ENCODE data around the gene PEX26.
"Not testable (repeated sequence)": the region's sequence is repeated elsewhere in the genome, so short reads cannot be mapped to it uniquely, and the experiment has no call there.

PEX26 gene

DNA sequence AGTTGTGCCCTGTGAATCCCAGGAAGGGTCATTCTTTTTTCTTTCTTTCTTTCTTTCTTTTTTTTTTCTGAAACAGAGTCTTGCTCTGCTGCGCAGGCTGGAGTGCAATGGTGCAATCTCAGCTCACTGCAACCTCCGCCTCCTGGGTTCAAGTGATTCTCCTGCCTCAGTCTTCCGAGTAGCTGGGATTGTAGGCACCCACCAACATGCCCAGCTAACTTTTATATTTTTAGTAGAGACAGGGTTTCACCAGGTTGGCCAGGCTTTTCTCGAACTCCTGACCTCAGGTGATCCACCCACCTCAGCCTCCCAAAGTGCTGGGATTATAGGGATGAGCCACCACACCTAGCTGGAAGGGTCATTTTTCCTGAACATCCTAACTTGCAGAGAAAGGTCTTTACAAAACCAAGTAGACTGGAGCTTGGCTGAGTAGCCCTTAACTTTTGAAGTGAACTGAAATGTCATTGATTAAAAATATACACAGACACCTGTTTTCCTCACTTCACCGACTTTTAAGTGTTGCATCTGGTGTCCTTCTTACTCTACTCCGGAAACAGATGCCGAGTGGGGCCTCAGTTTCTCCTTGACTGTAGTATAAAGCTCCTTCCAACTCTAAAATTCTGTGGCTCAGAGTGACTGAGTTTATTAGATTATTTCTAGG, 6.4 kb upstream of the PEX26 start:
- DNase-seq (ENCODE audit: low read depth), result not testable (repeated sequence)

DNA sequence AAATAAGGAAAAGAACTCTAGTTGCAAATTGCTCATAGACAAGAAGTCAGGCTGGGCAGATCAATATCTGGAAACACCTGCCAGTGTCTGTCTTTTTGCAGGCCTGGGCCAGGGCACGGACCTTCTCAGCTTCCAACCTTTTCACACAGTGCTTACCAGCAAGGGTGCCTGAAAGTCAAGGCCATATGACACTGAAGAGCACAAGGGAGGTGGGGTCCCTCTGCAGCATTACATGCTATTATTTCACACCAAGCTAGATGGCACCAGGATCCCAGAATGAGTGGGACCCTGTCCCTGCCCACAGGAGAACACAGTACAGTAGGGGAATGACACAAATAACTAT, 5.9 kb upstream of the PEX26 start:
- no peak for DNase-seq (ENCODE audit: low read depth)

DNA sequence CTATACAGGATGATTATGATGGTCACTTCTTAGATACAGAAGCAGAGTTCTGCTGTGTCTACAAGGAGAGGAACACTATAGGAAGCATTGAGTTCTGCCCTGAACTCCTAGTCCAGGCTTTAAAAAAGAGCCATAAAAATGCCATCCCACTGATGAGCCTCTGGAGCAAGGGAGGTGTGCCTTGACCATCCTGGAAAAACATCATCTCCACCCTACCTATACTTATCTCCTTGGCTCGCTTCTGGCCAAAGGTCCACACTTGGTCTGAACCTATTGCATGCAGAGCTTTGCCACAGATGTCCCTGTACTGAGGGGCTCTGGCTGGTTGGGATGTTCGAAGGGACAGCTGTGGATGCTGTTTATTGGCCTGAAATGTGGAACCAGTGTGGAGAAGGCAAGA, 4.3 kb upstream of the PEX26 start:
- DNase-seq (ENCODE audit: low read depth), result no peak

DNA sequence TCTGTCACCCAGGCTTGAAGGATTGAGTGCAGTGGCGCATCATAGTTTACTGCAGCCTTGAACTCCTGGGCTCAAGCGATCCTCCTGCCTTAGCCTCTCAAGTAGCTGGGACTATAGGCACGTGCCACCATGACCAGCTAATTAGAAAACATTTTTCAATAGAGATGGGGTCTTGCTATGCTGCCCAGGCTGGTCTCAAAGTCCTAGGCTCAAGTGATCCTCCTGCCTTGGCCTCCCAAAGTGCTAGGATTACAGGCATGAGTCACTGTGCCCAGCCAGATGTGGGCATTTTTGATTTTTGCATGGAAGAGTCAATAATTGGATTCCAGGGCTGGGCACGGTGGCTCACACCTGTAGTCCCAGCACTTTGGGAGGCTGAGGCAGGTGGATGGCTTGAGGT, 3.9 kb upstream of the PEX26 start:
- DNase-seq (ENCODE audit: low read depth), result not testable (repeated sequence)

DNA sequence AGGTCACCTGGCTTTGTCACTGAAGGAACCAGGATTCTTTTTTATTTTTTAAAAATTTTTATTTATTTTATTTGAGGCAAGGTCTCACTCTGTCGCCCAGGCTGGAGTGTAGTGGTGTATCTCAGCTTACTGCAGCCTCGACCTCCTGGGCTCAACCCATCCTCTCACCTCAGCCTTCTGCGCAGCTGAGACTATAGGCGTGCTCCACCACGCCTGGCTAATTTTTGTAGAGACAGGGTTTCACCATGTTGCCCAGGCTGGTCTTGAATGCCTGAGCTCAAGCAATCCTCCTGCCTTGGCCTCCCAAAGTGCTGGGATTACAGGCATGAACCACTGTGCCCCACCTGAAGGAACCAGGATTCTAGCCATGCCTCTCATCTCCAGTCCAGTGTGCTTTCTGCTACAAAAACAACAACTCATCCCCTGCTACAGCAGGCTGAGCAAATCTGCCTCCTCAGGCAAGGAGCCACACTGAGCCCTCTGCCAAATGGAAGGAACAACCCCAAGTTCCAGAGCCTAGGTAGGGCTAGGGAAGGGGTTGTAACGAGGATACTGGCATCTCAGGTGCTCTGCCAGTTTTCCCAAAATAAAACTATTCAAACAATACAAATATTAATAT, 2.6 kb upstream of the PEX26 start:
- DNase-seq (ENCODE audit: low read depth), result no peak

DNA sequence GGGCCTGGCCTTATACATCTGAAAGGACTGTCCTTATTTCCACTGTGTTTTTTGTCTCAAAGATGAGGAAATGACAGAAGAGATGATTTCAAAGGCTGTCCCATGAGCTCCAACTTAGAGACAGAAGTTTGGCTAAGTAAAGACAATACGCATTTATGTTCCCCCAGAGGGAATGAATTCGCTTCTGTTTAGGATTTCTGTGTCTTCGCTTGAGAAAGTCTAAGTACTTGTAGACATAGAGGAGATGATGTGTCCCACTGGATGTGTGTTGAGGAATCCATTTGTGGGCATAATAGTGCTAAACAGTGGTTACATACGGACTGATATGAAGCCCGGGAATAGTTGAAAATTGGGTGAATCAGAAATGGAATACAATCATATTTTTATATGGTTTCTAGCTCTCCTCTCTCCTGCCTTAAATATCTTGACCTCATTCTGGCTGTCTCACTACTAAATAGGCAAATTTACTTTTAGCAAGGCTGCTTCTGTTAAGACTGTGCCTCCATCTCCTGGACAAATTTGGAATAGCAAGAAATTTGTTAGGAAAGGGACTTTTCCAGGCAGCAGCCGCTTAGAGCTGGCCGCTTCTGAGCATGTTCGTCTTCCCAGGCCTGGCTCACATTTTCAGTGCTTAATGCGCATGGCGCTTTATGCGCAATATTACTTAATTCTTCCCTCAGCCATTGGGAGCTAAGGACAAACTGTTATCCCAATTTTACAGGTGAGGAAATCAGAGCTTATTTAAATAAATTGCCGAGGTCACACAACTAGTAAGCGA, 1.9 kb upstream of the PEX26 start:
- no peak for DNase-seq (ENCODE audit: low read depth)

DNA sequence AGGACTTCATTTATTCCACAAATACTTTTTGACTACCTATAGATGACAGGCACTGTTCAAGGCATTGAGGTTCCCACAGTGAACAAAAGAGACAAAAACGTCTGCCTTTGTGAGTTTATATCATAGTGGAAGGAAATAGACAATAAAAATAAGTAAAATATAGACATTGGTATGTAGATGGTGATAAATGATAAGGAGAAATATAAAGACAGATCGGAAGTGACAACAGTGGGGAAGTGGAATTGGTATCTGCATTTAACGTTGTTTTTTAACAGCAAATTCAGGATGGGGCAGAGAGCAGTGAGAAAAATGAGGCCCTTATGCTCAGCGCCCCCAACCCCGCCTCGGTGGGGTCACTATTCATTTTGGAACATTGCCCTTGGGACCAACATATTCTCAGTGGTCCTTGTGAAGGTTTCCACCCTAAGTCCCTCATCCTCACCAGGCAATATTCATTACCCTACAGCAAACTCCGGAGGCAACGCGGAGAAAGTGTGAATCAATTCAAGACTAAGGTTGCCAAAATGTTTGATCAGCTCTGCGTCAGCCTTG, 627 bp upstream of the PEX26 start:
- no peak for DNase-seq (ENCODE audit: low read depth)

DNA sequence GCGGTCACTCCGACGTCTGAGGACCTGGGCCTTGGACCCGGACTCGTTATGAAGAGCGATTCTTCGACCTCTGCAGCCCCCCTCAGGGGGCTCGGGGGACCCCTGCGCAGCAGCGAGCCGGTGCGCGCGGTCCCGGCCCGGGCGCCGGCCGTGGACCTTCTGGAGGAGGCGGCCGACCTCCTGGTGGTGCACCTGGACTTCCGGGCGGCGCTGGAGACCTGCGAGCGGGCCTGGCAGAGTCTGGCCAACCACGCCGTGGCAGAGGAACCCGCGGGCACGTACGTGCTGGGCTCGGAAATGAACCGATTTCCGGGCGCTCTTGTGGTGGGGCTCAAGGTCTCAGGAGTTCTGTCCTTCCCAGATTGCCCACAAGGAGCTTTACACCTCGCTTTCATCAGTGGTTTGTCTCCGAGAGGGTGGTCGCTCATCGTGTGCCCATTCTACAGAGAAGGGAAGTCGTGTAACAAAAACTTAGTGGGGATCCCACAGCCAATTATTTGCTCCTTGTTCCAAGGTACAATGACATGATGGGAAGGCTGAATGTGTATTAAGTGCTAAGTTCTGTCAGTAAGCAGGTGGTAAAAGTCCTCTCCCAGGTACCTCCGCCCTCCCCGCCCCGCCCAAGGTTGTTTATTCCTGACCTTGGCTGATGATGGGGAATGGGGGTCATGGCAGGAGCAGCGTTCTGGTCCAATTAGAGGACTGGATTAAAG, 695 bp downstream of the PEX26 start:
- DNase-seq (ENCODE audit: low read depth), result peak; percentile 29

DNA sequence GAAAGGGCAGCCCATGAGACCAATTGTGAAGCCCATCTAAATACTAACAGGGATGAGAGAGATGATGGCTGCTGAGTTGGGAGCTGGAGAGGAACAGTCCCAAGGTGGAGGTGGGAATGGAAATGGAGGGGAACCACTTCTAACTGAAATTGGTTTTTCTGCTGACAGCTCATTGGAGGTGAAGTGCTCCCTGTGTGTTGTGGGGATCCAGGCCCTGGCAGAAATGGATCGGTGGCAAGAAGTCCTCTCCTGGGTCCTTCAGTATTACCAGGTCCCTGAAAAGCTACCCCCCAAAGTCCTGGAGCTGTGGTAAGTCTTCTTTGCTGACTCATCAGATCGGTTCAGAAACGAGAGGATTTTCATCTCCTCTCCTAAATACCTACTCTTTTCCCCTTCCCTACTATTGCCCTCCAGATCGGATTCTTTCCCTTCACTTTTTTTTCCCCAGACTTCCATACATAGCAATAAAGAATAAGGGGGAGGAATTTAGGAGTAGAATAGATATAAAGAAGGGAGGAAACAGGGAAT, 2.0 kb downstream of the PEX26 start:
- no peak for DNase-seq (ENCODE audit: low read depth)

DNA sequence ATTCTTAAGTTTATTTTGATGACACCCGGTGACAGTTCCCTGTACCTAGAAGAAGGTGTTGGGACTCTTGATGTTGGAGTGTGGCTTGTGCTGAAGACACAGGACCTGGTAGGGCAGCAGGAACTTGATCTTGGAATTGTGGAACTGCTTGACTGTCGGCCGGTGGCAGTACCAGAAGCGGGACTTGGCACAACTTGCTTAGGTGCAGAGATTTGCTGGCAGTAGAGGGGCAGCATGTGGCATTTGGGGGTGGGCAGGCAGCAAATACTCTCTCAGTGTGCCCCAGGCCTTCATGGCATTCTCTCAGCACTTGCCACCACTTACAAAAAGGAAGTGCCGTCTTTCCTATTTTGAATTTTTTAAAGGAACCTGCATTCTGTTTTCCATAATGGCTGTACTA, 3.6 kb downstream of the PEX26 start:
- DNase-seq (ENCODE audit: low read depth), result no peak

DNA sequence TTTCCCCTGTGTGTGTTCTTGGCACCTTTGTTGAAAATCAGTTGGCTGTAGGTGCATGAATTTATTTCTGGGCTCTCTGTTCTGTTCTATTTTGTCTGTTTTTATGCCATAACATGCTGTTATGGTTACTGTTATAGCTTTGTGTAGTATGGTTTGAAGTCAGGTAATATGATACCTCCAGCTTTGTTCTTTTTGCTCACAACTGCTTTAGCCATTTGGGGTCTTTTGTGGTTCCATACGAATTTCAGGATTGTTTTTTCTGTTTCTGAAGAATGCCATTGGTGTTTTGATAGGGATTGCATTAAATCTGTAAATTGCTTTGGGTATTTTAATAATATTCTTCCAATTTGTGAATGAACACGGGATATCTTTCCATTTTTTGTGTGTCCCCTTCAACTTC, 4.7 kb downstream of the PEX26 start:
- DNase-seq (ENCODE audit: low read depth), result no peak

DNA sequence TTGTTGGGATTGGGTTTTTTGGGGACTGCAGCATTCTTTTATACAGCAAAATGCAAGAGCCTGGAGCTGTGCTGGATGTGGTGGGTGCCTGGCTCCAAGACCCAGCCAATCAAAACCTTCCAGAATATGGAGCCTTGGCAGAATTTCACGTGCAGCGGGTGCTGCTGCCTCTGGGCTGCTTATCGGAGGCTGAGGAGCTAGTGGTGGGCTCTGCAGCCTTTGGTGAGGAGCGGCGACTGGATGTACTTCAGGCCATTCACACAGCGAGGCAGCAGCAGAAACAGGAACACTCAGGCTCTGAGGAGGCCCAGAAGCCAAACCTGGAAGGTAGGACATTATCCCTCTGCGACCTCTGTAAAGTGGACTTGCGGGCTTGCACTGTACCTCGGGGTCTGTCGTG, 5.6 kb downstream of the PEX26 start:
- no peak for DNase-seq (ENCODE audit: low read depth)

DNA sequence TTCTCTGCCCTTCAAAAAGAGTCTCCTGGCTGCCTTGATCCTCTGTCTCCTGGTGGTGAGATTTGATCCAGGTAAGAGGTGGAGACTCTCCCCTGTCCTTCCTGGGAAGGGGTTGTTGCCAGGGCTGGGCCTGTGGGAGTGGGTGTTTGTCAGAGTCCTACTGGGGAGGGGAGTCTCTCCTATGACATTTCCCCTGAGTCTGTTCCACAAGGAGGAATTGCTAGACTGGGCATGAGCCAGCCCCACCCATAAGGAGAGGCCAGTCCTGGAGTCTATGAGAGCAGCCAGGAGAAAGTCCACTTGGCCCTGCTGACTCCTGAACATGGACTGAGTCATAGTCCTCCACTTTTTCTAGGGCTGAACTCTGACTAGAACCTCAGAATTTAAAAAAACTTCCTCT, 7.4 kb downstream of the PEX26 start:
- no peak for DNase-seq (ENCODE audit: low read depth)

DNA sequence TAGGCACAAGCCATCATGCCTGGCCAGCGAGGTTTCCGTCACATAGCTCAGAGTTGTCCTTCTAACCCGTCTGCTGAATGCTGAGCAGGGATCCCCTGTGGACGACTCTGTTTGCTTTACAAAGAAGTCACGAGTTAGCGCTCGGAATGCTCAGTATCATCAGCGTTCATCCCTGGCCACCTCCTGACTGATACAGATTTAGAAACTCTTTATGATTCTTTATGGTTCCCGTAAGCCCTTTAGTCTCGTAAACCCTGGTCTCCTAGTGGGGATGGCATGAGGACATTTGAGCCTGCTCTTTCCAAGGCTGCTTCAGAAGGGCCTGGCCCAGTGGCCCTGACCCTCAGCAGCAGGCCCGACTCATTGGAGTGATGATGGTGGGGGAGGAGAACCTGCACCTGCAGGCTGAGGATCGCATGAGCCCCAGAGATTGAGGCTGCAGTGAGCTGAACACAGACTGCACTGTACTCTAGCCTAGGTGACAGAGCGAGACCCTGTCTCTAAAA, 9.6 kb downstream of the PEX26 start:
- no peak for DNase-seq (ENCODE audit: low read depth)

DNA sequence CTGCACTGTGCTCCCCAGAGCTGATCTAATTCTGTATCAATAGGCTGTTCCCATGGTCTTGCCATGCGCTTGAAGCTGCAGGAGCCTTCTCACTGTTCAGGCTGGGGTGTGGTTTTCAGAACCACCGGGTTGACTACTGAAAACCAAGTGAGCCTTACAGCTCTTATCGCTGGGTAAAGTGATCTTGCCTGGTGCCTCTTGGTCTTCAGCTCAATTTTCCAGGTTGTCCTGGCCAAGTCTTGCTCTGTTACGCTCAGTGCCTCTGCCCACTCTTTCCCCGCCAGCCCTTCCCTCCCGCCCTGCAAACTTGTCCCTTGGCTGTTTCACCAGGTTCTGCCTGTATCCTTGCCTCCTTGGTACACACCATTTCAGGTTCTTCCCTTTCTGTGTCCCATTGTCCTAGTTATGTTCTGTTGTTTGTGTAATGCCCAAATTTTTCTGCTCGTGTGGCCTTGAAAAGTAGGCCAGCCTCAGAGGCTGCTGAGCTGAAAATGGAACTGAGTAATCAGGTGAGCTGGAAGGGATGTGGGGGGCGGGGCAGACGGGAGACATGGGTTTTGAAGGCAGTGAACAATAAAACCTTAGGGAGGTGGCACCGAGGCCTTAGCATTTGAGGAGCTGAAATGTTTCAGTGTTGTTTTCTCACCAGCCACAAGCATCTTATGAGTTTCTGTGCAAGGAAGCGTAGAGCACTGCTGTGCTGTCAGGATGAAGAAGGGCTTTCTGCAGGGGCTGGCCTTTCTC, 11.2 kb downstream of the PEX26 start:
- DNase-seq (ENCODE audit: low read depth), result no peak

DNA sequence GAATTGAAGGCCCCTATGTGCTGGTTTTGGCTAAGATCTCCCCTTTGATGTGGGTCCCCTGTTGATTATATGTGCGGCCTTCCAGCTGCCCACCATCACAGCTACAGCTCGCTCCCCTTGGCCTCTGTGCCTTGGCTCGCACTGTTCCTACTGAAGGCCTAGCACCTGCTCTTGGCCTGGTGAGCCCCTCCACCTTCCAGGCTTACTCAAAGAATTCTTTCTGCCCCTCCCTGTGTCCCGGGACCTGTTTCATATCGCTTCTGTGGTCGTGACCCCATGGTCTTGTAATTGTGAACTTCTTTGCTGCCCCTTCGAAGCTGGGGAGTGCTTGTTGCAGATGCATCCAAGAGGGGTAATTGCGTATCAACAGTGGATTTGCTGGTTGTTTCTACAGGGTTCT, 12.5 kb downstream of the PEX26 start:
- no peak for DNase-seq (ENCODE audit: low read depth)

DNA sequence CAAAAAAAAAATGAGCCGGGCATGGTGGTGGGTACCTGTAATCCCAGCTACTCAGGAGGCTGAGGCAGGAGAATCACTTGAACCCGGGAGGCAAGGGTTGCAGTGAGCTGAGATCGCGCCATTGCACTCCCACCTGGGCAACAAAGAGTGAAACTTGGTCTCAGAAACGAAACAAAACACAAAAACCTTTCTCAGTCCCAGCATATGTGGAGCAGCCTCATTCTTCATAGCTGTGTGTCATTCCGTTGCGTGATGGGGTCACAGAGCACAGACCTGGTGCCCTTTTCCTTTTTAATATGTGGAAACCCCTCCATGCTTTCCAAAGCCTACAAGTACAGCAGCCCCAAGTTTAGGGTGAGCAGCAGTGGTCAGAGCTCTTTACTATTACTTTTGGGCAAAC, 13.7 kb downstream of the PEX26 start:
- no peak for DNase-seq (ENCODE audit: low read depth)

DNA sequence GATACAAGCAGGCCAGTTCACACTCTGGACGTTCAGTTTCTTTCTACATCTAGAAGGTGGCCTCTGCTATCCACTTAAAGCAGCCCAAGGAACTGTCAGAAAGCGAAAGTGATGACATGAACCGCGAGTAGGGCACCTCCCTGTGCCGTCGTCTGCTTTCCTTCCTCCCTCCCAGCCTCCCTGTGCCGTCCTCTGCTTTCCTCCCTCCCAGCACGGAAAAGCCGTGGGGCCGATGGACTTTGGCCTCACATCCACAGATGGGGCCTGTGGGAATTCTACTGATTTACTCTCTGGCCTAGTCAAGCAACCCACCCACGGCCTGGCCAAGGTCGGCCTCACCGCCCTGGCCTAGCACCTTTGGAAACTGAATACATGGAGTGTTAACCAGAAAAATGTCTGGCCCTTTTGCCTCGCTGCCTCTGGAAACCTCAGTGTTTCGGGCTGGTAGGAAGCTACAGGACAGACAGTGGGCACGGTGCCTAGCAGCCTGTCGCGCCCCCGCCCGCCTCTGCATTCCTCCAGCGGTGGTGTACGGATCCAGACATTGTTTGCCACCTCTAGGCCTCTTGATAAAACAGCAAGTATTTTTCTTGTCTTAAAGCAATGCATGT, 14.2 kb downstream of the PEX26 start:
- DNase-seq (ENCODE audit: low read depth), result no peak

DNA sequence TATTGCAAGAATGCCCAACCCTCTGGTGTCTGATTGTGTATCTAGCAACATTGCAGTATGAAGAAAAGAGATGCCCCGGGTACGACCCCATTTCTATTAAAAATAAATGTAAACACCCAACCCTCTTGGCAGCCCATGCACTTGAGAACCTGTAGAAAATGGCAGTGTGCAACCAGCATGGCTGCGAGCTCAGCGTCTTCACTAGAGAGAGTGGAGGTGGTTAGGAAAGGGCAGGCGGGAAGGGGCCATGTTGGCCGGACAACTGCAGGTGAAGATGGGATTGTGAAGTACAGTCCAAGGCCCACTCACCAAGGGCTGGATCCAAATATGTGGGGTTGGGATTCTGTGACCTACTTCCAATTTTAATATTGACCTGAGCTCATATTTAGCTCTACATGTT, 15.9 kb downstream of the PEX26 start:
- no peak for DNase-seq (ENCODE audit: low read depth)

DNA sequence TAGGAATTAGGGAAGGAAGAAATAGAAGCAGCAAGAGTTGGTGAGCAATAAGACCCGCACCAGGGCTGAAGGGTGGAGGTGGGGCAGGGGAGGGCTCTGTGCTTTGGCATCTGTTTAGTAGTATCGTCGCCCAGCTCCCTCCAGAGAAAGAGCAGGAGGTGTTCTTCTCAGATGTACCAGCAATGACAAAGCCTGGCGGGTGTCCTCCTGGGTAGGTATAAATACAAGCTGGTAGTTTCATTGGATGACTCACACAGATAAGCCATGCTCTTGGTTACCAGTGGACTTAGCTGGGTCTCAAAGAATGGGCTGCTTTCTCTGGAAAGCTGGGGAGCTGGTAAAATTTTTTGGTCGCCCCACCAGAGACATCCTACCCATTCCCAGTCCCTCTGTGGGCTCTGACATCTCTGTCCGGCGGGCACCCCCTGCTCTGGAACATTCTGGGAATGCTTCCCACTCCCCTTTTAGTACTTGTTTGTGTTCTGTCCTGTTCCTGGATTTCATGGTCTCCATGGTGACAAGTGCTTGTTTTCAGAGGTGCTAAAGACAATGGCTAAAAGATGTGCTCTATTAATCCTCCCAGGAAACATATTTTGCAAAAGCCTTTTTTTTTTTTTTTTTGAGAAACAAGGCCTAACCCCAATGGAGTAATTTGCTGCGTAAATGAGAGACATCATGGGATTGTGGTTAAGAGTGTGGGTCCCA, 17.5 kb downstream of the PEX26 start:
- no peak for DNase-seq (ENCODE audit: low read depth)

All from stimulated activated CD8-positive, alpha-beta memory T cell treated with anti-CD3 and anti-CD28 coated beads, Interleukin-15, amount 100 ng/mL, for 24 hours (primary cell).